ENCODE data around the gene DNAJC17.
A peak's percentile ranks its signal among the peaks of the same experiment; 100 is the strongest.

DNAJC17 gene

DNA sequence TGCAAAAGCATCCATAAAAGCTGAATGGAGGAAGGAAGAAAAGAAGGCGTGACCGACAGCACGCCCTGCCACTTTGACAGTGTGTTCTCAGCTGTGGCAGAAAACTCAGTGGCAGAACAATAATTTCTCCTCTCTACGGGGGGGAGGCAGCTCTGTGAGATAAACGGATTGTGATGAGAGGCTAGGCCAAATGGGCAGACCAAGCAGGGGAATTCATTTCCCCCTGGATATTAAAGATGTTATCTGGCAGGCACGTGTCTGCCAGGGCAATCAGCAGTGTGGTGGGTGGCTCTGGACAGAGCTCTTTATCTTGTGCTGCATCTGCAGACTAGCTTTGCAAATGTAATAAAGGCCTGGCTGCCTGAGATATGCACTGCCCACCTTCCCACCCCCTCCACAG lies 50.3 kb downstream of the DNAJC17 start:
- no peak for TF ChIP-seq POLR2A (IDR thresholded peaks at IDR 0.05; ENCODE audit: low read depth, low read length)
- no peak for DNase-seq (ENCODE audit: insufficient read length, low spot score)
- FAIRE-seq = no peak

DNA sequence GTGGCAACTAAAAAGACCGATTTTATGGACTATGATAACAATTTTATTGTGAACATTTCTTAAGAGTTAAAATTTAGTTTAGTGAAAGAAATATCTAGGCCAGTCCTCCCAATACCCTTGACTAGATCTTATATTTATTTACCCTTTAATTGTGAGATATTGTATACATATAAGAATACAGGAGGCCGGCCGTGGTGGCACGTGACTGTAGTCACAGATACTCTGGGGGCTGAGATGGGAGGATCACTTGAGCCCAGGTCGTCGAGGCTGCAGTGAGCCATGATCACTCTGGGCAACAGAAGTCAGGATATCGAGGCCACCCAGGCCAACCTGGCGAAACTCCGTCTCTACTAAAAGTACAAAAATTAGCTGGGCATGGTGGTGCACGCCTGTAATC lies 51.5 kb downstream of the DNAJC17 start:
- FAIRE-seq (no peak), DNase-seq (ENCODE audit: insufficient read length, low spot score) (no peak)
- no peak for TF ChIP-seq POLR2A (IDR thresholded peaks at IDR 0.05; ENCODE audit: low read depth, low read length)

DNA sequence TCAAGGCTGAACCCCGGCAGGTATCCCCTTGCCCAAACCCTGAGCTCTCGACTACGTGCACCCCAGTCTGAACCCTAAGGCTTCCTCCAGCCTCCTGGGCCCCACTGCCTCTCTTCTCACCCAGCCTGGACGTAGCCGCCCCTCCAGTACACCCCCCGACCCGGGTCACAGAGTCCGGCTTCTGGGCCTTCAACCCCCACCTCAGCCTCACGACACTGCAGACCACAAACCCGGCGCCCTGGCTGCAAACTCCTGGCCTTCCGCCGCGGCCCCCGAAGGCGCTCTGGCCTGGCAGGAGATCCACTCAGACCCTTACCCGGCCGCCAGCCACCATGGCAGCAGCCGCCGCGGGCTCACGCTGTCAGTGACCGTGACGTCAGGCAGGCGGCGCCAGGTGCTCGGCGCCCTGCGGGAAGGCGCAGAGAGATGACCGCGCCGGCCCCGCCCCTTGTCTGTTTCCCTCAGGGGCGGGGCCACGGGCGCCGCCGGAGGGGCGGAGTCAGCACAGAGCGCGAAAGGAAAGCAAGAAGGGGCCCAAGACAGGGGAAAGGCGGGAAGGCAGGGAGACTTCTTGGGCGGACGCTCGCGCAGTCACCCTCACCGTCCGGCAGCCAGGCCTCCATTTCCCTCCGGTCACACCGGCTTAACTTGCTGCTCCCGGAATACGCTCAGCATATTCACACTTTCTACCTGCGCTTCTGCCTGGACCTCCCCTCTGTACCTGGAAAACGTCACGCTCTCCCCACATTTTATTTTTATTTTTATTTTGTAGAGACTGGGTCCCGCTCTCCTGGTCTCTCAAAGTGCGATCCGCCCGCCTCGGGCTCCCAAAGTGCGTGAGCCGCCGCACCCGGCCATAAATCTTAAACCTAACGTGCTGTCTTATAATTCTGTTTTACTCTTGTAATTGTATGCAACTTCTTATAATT lies 52.1 kb downstream of the DNAJC17 start, which contains the start of gene RMDN3:
Gene RMDN3 (minus strand): TSS at position 372 of the 929 bp plus-strand sequence. CDS start 471 bp downstream, outside the sequence.
- FAIRE-seq (peak; percentile 38), DNase-seq (ENCODE audit: insufficient read length, low spot score) (peak; percentile 89)
- peak; percentile 64 for TF ChIP-seq POLR2A (IDR thresholded peaks at IDR 0.05; ENCODE audit: low read depth, low read length)

DNA sequence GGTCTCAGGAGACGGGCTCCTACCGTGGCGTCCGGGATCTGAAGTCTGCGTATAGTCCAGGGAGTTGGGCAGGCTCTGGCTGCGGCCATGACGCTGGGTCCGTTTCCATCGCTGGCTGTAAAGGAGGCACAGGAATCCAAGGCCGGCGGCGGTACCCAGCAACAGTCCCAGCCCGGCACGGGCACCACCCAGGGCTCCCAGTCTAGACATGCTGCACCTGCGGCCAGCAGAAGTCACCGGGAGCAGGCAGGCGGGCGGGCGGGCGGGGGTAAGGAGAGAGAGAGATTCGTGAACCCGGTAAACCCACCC lies 52.7 kb downstream of the DNAJC17 start:
- DNase-seq (ENCODE audit: insufficient read length, low spot score) (no peak), FAIRE-seq (no peak)
- TF ChIP-seq POLR2A (IDR thresholded peaks at IDR 0.05; ENCODE audit: low read depth, low read length) = no peak

DNA sequence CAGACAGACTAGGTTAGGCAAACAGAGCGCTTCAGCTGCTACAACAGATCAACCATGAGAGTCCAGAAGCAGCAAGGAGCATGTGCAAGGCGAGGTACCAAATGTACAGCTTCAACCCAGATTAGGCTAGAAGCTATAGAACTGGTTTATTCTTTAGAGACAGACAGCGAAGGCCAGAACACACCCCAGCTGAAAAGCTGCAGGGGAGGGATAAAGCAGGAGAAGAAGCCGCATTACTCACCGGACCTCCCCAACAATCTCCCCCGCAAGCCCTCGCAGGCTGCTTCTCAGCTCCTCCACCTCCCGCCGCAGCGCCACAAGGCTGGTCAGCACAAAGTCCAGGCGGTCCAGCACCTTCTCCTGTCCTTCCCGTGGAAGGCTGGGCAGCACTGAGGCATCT lies 55.5 kb downstream of the DNAJC17 start:
- TF ChIP-seq POLR2A (IDR thresholded peaks at IDR 0.05; ENCODE audit: low read depth, low read length) = no peak
- FAIRE-seq = no peak
- no peak for DNase-seq (ENCODE audit: insufficient read length, low spot score)

DNA sequence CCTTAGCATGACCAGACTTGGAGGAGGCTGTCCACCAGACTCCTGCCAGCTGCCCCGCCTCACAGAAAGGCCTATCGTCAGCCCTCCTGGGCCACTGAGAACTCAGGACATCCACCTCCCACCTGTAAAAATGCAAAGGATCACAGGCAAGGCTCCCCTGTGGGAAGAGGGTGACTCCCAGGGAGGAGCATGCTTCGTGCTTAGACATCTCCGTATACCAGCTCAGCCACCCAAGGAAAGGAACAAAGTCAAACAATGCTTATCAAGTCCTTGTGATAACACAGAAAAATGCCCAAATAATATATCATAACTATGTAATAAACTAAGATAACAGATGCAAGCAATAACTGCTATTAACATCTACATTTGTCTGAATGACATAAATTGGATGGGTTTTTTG lies 56.4 kb downstream of the DNAJC17 start:
- no peak for DNase-seq (ENCODE audit: insufficient read length, low spot score)
- TF ChIP-seq POLR2A (IDR thresholded peaks at IDR 0.05; ENCODE audit: low read depth, low read length) = no peak
- no peak for FAIRE-seq

DNA sequence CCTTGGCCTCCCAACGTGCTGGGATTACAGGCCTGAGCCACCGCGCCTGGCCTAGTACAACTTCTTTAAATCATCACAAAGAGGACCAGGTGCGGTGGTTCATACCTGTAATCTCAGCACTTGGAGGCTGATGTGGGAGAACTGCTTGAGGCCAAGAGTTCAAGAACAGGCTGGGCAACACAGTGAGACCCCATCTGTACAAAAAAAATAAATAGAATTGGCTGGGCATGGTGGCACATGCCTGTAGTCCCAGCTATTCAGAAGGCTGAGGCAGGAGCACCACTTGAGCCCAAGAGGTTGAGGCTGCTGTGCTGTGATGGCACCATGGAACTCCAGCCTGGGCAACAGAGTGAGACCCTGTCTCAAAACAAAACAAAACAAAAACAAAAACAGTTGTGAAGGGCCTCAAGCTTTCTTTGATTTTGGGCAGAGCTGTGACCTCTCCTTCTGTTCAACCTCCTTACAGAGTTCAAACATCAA lies 58.1 kb downstream of the DNAJC17 start:
- FAIRE-seq = no peak
- no peak for DNase-seq (ENCODE audit: insufficient read length, low spot score)
- TF ChIP-seq POLR2A (IDR thresholded peaks at IDR 0.05; ENCODE audit: low read depth, low read length) = no peak

DNA sequence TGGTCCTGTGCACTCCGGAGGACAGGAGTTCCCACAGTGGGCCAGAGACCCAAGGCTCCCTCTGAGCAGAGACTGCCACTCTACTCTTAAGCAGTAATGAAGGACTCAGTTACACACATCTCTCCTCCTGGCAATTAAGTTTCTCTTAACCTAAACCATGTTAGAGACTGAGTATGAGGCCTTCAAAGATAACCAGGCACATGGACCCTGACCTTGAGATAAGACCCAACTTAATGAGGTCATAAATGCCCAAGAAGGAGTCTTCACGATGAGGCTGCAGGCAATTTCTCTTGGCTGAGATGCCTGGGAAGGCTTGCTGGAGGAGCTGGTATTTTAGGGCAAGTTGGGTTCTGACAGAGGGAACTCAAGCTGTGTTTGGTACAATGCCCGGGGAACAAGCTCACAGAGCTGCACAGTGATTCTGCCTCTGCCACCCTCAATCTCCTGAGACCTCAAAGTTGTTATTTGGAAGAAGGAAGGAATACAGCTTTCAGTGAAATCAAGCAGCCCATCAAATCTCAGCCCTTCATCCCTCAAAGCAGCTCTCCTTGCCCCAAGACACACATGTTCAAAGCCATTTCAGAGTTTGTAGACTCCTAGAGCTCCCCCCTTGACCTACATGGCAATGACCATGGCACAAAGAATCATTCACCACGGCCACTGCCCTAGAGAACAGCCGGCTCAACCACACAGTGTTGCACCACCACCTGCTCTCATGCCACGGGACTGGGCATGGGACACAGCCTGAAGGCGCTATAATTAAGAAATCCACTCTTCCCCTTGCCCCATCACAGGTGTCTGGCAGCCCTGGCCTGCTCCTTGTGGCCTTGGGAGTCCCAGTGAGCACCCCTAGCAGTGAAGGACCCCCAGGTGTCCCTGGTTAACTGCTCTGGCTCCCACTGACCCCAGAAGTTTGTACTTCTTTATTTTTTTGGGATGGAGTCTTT lies 59.3 kb downstream of the DNAJC17 start:
- FAIRE-seq (no peak), DNase-seq (ENCODE audit: insufficient read length, low spot score) (no peak)
- no peak for TF ChIP-seq POLR2A (IDR thresholded peaks at IDR 0.05; ENCODE audit: low read depth, low read length)

DNA sequence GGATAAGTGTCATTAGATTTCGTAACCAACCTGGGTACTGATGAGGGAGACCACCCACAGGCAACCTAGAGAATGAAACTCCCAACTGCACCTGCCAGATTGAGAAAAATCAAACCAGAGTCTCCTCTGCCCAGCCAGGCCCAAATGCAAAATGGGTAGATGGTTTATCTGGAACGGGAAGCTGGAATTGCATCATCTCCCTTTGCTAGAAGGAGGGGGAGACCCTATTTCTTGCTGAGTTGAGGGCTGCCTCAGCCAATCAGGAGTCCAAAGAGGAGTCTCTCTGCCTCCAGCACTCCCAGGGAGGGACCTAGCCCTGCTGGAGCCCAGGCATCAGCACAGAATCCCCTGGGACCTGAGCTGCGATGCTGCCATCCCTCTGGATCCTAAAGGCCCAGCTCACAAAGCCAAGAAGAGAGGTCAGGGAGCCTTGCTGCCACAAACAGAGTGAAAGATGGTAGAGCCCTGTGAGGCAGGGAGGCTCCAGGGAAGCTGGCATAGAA lies 60.3 kb downstream of the DNAJC17 start:
- TF ChIP-seq POLR2A (IDR thresholded peaks at IDR 0.05; ENCODE audit: low read depth, low read length) = no peak
- no peak for DNase-seq (ENCODE audit: insufficient read length, low spot score)
- no peak for FAIRE-seq

DNA sequence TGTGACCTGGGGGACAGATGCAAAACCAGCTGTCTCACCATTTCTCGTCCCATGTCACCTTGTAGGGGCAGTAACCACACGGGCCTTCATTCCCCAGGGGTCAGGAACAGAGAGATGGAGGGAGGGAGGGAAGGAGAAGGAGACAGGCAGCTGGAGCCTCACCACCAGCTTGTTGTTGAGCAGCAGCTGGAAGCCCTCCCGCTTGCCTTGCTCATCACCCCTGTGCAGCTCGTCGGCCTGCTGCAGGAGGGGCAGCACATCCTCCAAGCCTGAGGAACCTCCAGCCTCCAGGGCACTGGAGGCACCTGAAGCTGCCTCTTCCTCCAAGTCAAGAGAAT lies 62.5 kb downstream of the DNAJC17 start:
- no peak for TF ChIP-seq POLR2A (IDR thresholded peaks at IDR 0.05; ENCODE audit: low read depth, low read length)
- FAIRE-seq (no peak), DNase-seq (ENCODE audit: insufficient read length, low spot score) (no peak)

DNA sequence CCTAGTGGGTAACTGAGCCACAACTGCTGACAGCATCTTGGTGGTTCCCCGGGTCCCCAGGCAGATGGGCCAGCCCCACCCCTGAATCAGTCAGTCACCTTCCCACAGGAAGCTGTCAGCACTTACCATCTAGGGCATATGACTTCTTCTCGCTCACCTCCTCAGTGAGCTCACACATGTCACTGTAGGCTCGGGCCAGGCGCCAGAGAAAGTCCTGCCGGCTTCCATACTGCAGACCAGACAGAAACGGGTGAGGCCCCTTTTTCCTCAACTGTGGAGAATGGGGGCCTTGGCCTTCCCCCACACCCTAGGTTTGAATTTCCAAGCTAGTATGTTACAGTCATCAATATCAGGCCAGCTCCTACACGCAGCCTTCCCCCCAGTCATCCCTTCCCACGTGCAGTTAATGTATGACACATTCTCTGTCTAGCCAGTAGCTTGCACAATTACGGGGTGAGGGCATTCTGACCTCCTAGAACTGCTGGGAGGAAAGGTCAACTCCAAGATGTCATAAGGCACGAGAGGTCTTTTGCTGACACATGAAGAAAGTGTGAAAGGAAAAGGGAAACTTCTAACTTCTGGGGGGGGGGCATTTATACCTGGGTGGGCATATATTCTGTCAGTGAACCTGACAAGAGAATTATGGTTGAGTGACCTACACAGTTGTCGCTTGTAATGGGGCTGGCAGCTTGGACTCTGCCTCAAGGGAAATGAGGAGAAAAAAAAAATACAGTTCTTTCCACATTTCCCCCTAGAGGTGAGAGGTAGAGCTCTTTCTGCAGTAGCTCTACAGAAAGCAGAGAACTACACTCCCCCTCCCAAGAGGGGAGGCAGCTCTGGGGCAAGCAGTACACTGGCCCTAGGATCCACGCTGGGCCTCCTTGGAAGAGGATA lies 63.1 kb downstream of the DNAJC17 start:
- DNase-seq (ENCODE audit: insufficient read length, low spot score) = peak; percentile 45
- no peak for TF ChIP-seq POLR2A (IDR thresholded peaks at IDR 0.05; ENCODE audit: low read depth, low read length)
- FAIRE-seq = no peak

DNA sequence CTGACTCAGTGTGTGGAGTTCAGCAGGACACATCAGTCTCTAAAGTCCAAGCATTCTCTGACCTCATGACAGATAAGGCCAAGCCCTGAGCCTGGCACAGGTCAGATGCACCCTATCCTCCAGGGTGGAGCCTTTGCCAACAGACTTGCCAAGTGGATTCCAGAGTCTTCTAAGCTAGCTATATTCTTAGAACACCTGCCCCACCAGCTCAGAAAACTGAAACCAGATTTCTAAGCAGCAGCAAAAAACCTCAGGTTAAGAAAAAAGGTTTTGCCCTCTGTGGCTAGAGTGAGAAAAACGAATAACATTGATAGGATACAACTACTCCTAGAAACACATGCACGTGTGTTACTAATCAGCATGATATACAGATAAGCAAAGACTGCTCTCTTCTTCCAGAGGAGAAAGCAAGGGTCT lies 63.8 kb downstream of the DNAJC17 start:
- DNase-seq (ENCODE audit: insufficient read length, low spot score) = no peak
- FAIRE-seq = no peak
- TF ChIP-seq POLR2A (IDR thresholded peaks at IDR 0.05; ENCODE audit: low read depth, low read length) = no peak

DNA sequence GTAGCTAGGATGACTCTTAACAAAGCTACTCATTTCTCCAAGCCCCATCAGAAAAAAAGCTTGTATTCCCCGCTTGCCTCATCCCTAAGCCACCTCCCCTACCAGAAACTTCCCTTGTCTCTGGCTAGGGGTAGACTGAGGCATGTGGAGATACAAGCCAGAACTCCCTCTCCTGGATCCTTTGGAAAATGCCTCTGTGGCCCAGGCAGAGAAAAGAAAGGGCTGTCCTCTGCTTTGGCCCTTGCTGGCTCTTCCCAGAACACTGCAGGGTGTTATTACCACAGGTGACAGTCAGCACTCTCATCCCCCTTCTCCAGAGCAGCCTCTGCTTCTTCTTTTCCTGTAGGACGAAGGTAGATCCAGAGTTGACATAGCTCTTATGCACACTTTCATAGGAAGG lies 67.4 kb downstream of the DNAJC17 start:
- TF ChIP-seq POLR2A (IDR thresholded peaks at IDR 0.05; ENCODE audit: low read depth, low read length) = no peak
- no peak for DNase-seq (ENCODE audit: insufficient read length, low spot score)
- no peak for FAIRE-seq

All from H54 (cell line).